Tibial artery (tissue), 4 donors: ENCODE data around the gene DSC2.
"Not testable (repeated sequence)": the region's sequence is repeated elsewhere in the genome, so short reads cannot be mapped to it uniquely, and the experiment has no call there.

Experiments used
- DNase-seq, 2 donors: peaks; one replicate each; pipeline ENCODE4 v3.0.0-alpha.2; 2019
- H3K27ac ChIP-seq, 2 donors: fragments of 200-600 bp; sonication (generic) in 1 of 2; 1 replicate in 1 of 2; 2 replicates in 1 of 2; pipeline ENCODE4 v1.5.1; 2018 to 2019; ENCODE audit warnings: mild to moderate bottlenecking in 1 of 2
- H3K27me3 ChIP-seq, 2 donors: fragments of 200-600 bp; sonication (generic) in 1 of 2; one replicate each; pipeline versions ENCODE4 v1.5.1 to v1.6.0; 2016 to 2019
- H3K36me3 ChIP-seq, 3 donors: fragments of 200-600 bp; sonication (generic) in 2 of 3; one replicate each; pipeline ENCODE4 v1.5.1; 2016 to 2019; ENCODE audit warnings: mild to moderate bottlenecking in 2 of 3
- H3K4me1 ChIP-seq, 4 donors: fragments of 200-600 bp; sonication (generic) in 2 of 4; 1 replicate in 3 of 4; 2 replicates in 1 of 4; pipeline ENCODE4 v1.5.1; 2016 to 2019
- H3K4me3 ChIP-seq, 2 donors: fragments of 200-600 bp; sonication (generic) in 1 of 2; 1 replicate in 1 of 2; 2 replicates in 1 of 2; pipeline ENCODE4 v1.5.1; 2018 to 2019; ENCODE audit warnings: mild to moderate bottlenecking in 2 of 2
- H3K9me3 ChIP-seq, 3 donors: fragments of 200-600 bp; sonication (generic) in 1 of 3; one replicate each; pipeline ENCODE4 v1.5.1; 2016 to 2019
- CTCF ChIP-seq, 2 experiments: fragments of 200-600 bp in 1 of 2; fragments of 450-650 bp in 1 of 2; IDR thresholded peaks; one replicate each; pipeline ENCODE4 v1.5.1; 2017 to 2019; ENCODE audit warnings: antibody characterized with exemption in 2 of 2, mild to moderate bottlenecking in 1 of 2, moderate library complexity in 1 of 2
- intact Hi-C: fragments of 100-400 bp; cut with DNase I; formaldehyde crosslinking; loops from one replicate; pipeline ENCODE4 v1.15.0; 2023; ENCODE audit warnings: low total_unique reads

Gene DSC2

GRCh38 chr18:31039426-31039825, 62.8 kb downstream of the DSC2 start:
- H3K36me3 ChIP-seq: no peaks in the 10 kb centered on the region
- no peak for DNase-seq
- no peak overlapping the region for H3K4me3 ChIP-seq
- peaks cover 0 to 19% (median 17%) of the 10 kb centered on the region in 4 donors for H3K4me1 ChIP-seq
- no peaks in the 10 kb centered on the region for H3K9me3 ChIP-seq
- intact Hi-C loops: no loop called here
- no peak for TF ChIP-seq CTCF (IDR thresholded peaks at IDR 0.05)
- H3K27me3 ChIP-seq: peaks cover 0 to 37% of the 10 kb centered on the region in 2 donors
- no peak overlapping the region for H3K27ac ChIP-seq

DNA sequence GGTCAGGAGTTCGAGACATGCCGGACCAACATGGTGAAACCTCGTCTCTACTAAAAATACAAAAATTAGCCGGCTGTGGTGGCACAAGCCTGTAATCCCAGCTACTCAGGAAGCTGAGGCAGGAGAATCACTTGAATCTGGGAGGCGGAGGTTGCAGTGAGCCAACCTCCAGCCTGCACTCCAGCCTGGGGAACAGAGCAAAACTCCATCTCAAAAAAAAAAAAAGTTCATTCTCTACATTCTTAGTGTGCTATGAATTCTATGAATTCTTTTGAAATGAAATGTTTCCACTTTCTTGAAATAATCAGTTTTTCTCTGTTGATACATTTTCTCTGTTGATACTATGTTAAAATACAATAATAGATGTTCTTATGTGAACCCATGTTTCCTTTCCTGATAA, 64.5 kb downstream of the DSC2 start:
- H3K36me3 ChIP-seq, DNase-seq, H3K4me3 ChIP-seq, intact Hi-C loops, H3K27ac ChIP-seq, H3K9me3 ChIP-seq: not testable (repeated sequence)
- H3K27me3 ChIP-seq: peaks cover 0 to 29% of the 10 kb centered on the region in 2 donors
- H3K4me1 ChIP-seq: peaks cover 0 to 16% (median 14%) of the 10 kb centered on the region in 4 donors

- Histone ChIP-seq H3K9me3 (no peaks in the 10 kb centered on the region), H3K27me3 (no peaks in the 10 kb centered on the region), H3K4me1 (no peaks in the 10 kb centered on the region), H3K27ac (no peak overlapping the region), H3K36me3 (no peaks in the 10 kb centered on the region), H3K4me3 (no peak overlapping the region)
- DNase-seq: no peak
- intact Hi-C loops: no loop called here
- no peak for TF ChIP-seq CTCF (IDR thresholded peaks at IDR 0.05)
Observed at GRCh38 chr18:31034541-31034940, 67.7 kb downstream of the DSC2 start.

GRCh38 chr18:31030574-31031278, 71.5 kb downstream of the DSC2 start:
- no peak overlapping the region for H3K4me3 ChIP-seq
- no peak for TF ChIP-seq CTCF (IDR thresholded peaks at IDR 0.05)
- no peak overlapping the region for H3K27ac ChIP-seq
- no peaks in the 10 kb centered on the region for H3K27me3 ChIP-seq
- intact Hi-C loops: no loop called here
- DNase-seq: no peak
- H3K36me3 ChIP-seq: no peaks in the 10 kb centered on the region
- H3K9me3 ChIP-seq: no peaks in the 10 kb centered on the region
- no peaks in the 10 kb centered on the region for H3K4me1 ChIP-seq

DNA sequence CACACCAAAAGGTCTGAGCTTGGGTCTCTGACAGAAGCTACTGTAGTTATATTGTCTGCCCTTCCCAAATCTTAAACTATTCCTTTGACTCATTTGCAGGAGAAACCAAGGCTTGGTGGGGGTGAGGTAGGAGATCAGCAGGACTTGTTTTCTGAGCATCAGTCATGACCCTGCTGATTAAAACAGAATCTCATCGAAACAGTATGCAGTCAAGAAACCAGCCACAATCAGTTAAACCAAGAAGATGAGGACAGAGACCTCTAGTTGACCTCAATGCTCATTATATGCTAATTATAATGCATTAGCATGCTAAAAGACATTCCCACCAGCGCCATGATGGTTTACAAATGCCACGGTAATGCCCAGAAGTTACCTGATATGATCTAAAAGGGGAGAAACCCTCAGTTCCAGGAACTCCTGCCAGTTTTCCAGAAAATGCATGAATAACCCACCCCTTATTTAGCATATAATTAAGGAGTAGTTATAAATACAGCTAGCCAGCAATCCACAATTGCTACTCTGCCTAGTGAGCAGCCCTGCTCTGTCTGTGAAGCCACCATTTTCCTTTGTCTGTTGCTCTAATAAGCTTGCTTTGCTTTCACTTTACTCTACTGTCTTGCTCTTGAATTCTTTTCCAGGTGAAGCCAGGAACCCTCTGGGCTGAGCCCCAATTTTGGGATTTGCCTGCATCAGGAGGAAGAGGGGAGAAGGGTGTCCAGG, 86.3 kb downstream of the DSC2 start:
- H3K4me3 ChIP-seq: no peak overlapping the region
- no peak for DNase-seq
- TF ChIP-seq CTCF (IDR thresholded peaks at IDR 0.05): no peak
- no peaks in the 10 kb centered on the region for H3K36me3 ChIP-seq
- intact Hi-C loops: no loop called here
- H3K27ac ChIP-seq: no peak overlapping the region
- H3K4me1 ChIP-seq: no peaks in the 10 kb centered on the region
- no peaks in the 10 kb centered on the region for H3K9me3 ChIP-seq
- no peaks in the 10 kb centered on the region for H3K27me3 ChIP-seq

DNA sequence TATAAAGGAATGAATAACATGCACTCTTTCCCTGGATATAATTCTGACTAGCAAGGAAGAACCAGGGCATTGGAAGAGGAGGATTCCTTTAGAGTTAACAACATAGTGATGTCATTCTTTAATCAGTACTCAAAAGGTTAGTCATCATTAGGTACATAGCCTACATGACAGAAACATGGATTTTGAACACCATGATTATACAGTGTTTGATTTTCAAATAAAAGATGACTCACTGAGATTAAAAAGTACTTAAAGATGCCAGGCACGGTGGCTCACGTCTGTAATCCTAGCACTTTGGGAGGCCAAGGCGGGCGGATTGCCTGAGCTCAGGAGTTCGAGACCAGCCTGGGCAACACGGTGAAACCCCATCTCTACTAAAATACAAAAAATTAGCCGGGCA, 90.8 kb downstream of the DSC2 start:
- H3K4me1 ChIP-seq, H3K27me3 ChIP-seq, H3K9me3 ChIP-seq, H3K27ac ChIP-seq, H3K36me3 ChIP-seq, DNase-seq, H3K4me3 ChIP-seq, intact Hi-C loops: not testable (repeated sequence)
